NCI-H146 treated with DMSO at 0.1 percent for 48 hours (cell line): ENCODE measurements around the gene POT1.
"Not testable (repeated sequence)": the region's sequence is repeated elsewhere in the genome, so short reads cannot be mapped to it uniquely, and the experiment has no call there.

Source experiments
- DNase-seq: peaks from one replicate; lab custom pipeline; 2025; ENCODE audit not compliant: unreplicated experiment; lab: John Stamatoyannopoulos, UW

POT1 gene

GRCh38 chr7:124929467-124930172, at the start of gene POT1:
Gene POT1 (minus strand): TSS chr7:124929825. CDS start chr7:124897173, 32,652 bp downstream.
- DNase-seq: peak; percentile 95

DNA sequence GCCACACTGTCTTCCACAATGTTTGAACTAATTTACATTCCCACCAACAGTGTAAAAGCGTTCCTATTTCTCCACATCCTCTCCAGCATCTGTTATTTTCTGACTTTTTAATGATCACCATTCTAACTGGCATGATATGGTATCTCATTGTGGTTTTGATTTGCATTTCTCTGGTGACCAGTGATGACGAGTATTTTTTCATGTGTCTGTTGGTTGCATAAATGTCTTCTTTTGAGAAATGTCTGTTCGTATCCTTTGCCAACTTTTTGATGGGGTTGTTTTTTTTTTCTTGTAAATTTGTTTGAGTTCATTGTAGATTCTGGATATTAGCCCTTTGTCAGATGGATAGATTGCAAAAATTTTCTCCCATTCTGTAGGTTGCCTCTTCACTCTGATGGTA, 45.5 kb upstream of the POT1 start:
- DNase-seq: not testable (repeated sequence)

GRCh38 chr7:124965553-124965952, 35.9 kb upstream of the POT1 start:
- DNase-seq: no peak

DNA sequence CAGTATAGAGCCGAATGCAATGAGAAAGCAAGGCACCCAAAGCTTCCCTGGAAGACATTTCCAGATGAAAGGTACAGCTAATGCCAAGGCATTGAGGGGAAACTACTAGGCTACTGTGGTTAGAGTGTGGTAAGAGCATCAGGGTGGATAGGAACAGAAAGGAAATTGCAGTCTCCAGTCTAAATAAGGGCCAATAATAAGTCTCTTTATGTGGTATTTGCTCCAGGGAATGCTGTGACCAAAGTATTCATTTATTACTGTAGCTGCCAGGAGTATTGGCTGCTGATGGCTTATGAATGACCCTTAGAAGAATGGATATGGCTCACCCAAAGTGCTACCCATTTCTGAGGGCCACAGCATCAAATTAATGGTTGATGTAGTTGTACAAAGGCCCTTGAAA, 30.1 kb upstream of the POT1 start:
- DNase-seq: no peak

GRCh38 chr7:124957952-124958351, 28.3 kb upstream of the POT1 start:
- not testable (repeated sequence) for DNase-seq

- DNase-seq: no peak
Measured at GRCh38 chr7:124956160-124956559, 26.5 kb upstream of the POT1 start.

GRCh38 chr7:124954790-124955189, 25.2 kb upstream of the POT1 start:
- no peak for DNase-seq

DNA sequence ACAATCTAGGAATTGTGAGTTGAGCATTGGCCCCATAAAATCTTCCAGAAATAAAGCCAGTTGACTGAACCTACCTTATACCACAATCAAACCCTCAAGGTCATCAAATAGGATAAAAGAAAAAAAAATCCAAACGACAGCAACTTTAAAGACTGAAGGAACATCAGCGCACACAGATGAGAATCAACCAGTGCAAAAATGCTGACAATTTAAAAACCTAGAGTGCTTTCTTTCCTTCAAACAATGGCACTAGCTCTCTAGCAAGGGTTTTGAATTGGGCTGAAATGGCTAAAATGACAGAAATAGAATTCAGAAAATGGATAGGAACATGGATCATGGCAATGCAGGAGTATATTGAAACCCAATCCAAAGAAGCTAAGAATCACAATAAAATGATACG, 16.1 kb upstream of the POT1 start:
- DNase-seq: no peak

DNA sequence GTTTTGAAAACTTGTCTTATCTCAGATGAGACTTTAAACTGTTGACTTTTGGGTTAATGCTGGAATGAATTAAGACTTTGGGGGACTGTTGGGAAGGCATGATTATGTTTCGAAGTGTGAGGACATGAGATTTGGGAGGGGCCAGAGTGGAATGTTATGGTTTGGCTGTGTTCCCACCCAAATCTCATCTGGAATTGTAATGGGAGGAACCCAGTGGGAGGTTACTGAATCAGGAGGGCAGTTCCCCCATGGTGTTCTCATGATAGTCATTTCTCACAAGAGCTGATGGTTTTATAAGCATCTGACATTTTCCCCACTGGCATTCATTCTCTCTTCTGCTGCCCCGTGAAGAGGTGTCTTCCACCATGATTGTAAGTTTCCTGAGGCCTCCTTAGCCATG, 13.8 kb upstream of the POT1 start:
- no peak for DNase-seq

GRCh38 chr7:124942399-124942798, 12.8 kb upstream of the POT1 start:
- no peak for DNase-seq

DNA sequence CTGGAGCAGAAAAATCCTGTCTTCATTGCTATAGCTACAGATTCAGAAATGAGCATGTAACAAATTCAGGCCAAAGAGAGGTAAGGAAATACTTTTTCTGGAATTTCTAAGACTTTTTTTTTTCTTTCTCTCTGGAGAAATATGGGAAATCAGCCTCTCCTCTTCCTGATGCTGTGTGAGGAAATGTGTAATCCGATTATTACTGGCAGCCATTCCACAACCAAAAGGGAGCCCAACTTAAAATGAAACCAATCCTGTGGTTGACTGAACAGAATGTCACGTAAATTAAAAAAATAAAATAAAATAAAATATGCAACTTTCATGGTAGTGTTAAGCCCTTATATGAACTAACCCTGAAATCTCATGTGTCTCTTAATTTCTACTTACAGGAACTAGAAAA, 10.7 kb upstream of the POT1 start:
- DNase-seq: no peak

- DNase-seq: no peak
Measured at GRCh38 chr7:124938128-124938527, 8.5 kb upstream of the POT1 start.

GRCh38 chr7:124937076-124937475, 7.5 kb upstream of the POT1 start:
- DNase-seq: no peak

DNA sequence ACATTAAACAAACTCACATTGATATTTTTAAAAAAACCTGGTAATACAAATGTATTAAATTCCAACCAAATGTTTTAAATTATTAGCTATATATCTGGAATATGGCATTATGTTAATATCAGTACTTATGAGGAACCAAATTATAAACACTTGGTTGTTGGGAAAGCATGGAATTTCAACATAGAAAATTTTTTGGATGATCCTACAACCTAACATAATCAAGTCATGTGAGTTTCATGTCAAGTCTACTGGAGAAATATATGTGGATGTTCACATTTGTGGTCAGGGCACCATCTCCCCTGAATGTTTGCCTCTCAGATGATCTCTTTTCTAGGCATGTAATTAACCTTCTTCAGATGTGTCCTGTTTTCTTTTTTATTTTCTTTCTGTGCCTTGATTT, 5.2 kb upstream of the POT1 start:
- no peak for DNase-seq

DNA sequence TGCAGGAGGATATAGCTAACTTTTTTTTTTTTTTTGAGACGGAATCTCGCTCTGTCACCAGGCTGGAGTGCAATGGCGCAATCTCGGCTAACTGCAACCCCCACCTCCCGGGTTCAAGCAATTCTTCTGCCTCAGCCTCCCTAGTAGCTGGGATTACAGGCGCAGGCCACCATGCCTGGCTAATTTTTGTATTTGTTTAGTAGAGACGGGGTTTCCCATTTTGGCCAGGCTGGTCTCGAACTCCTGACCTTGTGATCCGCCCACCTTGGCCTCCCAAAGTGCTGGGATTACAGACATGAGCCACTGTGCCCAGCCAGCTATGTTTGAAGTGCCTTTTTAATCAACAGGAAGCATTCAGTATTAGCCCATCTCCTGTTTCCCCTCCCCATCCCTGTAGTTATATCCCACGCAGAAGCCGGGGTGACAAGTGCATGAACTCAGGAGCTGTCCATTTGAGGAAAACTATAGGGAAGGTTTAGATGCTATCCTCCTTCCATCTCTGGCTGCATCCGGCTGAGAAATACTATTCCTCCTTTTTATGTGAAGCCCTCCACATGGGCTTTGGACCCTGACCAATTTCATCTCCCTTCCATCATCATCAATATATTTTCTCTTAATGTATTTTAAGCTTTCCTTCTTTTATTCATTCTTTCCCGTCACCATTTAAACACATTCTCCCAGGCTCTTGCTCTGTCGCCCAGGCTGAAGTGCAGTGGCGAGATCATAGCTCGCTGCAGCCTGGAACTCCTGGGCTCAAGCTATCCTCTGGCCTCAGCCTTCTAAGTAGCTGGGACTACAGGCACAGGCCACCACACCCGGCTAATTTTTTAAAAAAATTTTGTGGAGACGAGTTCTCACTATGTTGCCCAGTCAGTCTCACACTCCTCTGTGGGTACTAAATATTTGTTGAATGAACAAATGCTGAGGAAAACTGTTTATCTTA, 1.3 kb upstream of the POT1 start:
- no peak for DNase-seq

DNA sequence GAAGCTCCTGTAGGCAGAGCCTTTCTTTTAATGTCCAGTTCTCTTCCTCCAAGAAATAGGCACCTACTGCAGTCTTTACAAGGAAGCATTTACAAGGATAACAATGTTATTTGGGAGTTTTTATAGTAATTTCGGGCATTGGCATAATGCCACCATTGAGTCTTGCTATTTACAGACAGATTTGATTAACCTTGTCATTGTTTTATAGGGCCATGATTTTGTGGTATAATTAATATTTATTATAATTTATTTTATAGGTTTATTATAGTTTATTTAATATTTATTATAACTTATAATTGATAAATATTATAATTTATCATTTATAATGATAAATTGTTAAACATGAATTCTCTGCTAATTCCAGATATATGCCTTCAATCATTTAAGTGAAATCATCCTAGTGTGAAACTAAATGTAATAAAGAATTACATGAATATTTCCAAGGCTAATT, 573 bp upstream of the POT1 start:
- no peak for DNase-seq

- DNase-seq: no peak
Measured at GRCh38 chr7:124924906-124925305, 4.7 kb downstream of the POT1 start.

DNA sequence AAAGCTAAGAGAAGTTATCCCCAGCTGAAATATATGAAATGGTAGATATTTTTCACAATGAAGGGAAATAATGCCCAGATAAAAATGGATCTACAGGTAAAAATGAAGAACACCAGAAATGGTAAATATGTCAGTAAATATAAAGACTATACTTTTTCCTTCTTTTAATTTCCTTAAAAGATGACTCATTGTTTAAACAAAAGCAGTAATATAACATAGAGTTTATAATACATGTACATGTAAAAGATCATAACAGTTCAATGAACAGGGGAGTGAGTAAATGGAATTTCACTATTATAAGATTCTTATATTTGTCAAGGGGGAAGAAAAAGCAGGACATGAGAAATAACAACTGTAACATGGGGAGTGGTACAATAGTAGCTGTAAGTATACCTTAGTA, 7.4 kb downstream of the POT1 start:
- DNase-seq: no peak

DNA sequence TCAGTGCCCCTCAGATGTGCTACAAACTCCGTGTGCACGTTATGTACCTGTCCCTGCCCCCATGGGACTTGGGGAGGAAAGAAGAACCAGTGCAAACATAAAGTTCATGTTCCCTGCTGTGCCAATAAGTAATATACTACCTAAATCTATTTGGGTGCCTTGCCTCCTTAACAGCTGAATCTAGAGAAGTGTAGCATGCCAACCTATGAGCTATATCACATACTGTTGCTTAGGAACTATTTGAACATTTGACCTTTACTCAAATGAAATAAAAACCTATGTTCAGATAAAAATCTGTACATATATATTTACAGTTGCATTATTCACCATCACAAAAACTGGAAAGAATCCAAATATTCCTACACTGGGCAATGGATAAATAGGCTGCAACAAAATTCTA, 9.8 kb downstream of the POT1 start:
- no peak for DNase-seq

DNA sequence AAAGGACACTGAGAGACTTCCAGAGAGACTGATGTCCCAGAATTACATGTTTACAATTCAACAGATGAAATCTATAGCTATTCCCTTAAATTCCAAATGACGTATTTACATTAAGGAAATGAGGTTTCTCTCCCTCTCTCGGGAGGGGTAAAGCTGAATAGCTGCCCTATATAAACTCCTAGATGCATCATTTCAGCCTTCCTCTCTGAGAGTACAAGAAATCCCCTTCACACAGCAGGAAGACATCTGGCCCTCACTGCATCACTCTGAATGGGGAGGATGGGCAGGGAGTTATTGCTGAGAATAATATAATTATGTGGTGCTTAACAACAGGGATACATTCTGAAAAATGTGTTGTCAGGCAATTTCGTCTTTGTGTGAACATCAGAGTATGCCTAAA, 11.0 kb downstream of the POT1 start:
- DNase-seq: no peak

DNA sequence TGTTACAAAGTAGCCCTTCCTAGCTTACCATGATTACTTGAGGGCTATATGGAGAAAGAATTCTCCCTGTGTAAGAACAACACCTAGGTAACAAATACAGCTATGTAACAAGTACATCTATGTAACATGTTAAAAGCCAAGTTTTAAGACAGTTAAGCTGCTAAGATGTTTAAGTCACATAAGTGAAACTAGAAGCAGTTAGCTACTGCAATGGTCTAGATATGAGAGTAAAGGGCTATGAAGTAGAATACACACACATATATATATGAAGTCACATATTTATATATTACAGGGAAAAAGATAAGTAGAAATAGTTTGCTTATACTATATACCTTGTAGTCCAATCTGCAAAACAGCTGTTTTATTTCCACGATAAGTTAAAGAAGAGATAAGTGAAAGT, 14.4 kb downstream of the POT1 start:
- no peak for DNase-seq

DNA sequence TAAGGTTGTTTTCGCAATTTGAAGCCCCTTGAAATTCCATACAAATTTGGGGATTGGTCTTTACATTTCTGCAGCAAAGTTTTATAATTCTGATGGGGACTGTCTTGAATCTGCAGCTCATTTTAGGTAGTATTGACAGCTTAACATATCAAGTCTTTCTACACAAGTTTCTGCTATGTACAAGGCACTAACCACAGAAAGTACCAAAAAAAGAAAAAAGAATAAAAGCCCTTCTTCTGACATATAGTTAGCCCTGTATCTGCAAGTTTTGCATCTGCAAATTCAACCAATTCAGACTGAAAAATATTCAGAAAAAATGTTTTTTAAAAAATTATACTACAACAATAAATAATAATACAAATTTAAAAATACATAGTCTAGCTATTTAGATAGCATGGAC, 15.3 kb downstream of the POT1 start:
- DNase-seq: no peak
